Vagina (tissue), 2 donors: ENCODE data around the gene SAMD4B.

Experiments used
- CTCF ChIP-seq, 3 experiments: fragments of 450-650 bp in 2 of 3; fragments of 200-600 bp in 1 of 3; sonication (generic) in 1 of 3; IDR thresholded peaks; one replicate each; pipeline ENCODE4 v1.5.1; 2017 to 2019; ENCODE audit warnings: antibody characterized with exemption in 3 of 3, mild to moderate bottlenecking in 2 of 3, moderate library complexity in 2 of 3
- POLR2AphosphoS5 ChIP-seq, 2 donors: sonication (generic); formaldehyde crosslinking; IDR thresholded peaks; one replicate each; pipeline ENCODE4 v1.9.0; 2017; ENCODE audit warnings: antibody characterized with exemption in 2 of 2, mild to moderate bottlenecking in 2 of 2, low read depth in 1 of 2; ENCODE audit not compliant: insufficient read depth in 1 of 2

- no peak for TF ChIP-seq CTCF (IDR thresholded peaks at IDR 0.05)
- TF ChIP-seq POLR2AphosphoS5 (IDR thresholded peaks at IDR 0.05; ENCODE audit: insufficient read depth in 1 of 2, low read depth in 1 of 2), result no peak
These were observed 24.1 kb upstream of the SAMD4B start for GRCh38 chr19:39318071-39318470.
